Gastroesophageal sphincter (tissue), 3 donors: ENCODE measurements around the gene MACC1.

Experiments
- EP300 ChIP-seq: sonication (generic); formaldehyde crosslinking; IDR thresholded peaks from one replicate; pipeline ENCODE4 v1.6.1; 2017; ENCODE audit warnings: antibody characterized with exemption, mild to moderate bottlenecking
- POLR2A ChIP-seq, 2 donors: fragments of 450-650 bp; IDR thresholded peaks; one replicate each; pipeline ENCODE4 v1.6.1; 2017; ENCODE audit warnings: antibody characterized with exemption in 2 of 2, mild to moderate bottlenecking in 2 of 2, moderate library complexity in 1 of 2
- TF ChIP-seq, protein P1 (sequence below), 4 experiments: fragments of 200-600 bp in 2 of 4; fragments of 450-650 bp in 2 of 4; sonication (generic) in 1 of 4; IDR thresholded peaks; one replicate each; pipeline ENCODE4 v1.5.1; 2017 to 2019; ENCODE audit warnings: antibody characterized with exemption in 4 of 4, mild to moderate bottlenecking in 2 of 4, moderate library complexity in 2 of 4

DNA sequence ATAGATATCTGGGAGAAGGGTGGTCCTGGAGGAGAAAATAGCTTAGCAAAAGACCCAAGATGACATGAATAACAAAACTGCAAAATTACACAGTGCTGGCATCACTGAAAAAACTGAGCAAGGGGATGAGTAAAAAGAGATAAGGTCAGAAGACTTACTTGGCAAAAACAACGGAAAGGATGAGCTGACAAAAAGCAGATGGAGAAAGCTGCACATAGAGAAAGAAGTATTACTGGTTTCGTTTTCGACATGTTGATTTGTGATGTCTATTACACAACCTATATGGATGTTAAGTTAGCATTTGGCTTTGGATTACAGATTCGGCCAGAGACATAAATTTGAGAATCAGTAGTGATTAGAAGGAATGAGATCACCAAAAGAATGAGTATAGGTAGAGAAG, 132.1 kb downstream of the MACC1 start:
- TF ChIP-seq, protein P1, sequence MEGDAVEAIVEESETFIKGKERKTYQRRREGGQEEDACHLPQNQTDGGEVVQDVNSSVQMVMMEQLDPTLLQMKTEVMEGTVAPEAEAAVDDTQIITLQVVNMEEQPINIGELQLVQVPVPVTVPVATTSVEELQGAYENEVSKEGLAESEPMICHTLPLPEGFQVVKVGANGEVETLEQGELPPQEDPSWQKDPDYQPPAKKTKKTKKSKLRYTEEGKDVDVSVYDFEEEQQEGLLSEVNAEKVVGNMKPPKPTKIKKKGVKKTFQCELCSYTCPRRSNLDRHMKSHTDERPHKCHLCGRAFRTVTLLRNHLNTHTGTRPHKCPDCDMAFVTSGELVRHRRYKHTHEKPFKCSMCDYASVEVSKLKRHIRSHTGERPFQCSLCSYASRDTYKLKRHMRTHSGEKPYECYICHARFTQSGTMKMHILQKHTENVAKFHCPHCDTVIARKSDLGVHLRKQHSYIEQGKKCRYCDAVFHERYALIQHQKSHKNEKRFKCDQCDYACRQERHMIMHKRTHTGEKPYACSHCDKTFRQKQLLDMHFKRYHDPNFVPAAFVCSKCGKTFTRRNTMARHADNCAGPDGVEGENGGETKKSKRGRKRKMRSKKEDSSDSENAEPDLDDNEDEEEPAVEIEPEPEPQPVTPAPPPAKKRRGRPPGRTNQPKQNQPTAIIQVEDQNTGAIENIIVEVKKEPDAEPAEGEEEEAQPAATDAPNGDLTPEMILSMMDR (IDR thresholded peaks at IDR 0.05), result no peak
- no peak for TF ChIP-seq POLR2A (IDR thresholded peaks at IDR 0.05)
- TF ChIP-seq EP300, result no peak
